Thoracic aorta (tissue), 2 donors: ENCODE data around the gene CEPT1. TPM values are rescaled to one million over a fixed set of nuclear protein-coding genes. Genes with fewer than 3 reads are reported as not detected.
A peak's percentile ranks its signal among the peaks of the same experiment; 100 is the strongest.
"Not testable (repeated sequence)": the region's sequence is repeated elsewhere in the genome, so short reads cannot be mapped to it uniquely, and the experiment has no call there.

ENCODE experiments used
- ATAC-seq: fragments of 150-250 bp; one replicate; pipeline ENCODE4 v1.8.0; 2017; ENCODE audit warnings: low read depth; ENCODE audit not compliant: insufficient number of reproducible peaks, low FRiP score
- DNase-seq: peaks from one replicate; pipeline ENCODE4 v3.0.0-alpha.2; 2020; ENCODE audit warnings: low spot score
- H3K27ac ChIP-seq, 2 donors: fragments of 200-600 bp; sonication (generic); 1 replicate in 1 of 2; 2 replicates in 1 of 2; pipeline ENCODE4 v1.5.1; 2016; ENCODE audit warnings: mild to moderate bottlenecking in 2 of 2, moderate library complexity in 2 of 2
- H3K27me3 ChIP-seq: fragments of 200-600 bp; sonication (generic); replicated peaks from 2 replicates; pipeline ENCODE4 v1.6.0; 2016; ENCODE audit warnings: mild to moderate bottlenecking; ENCODE audit not compliant: insufficient read depth
- H3K36me3 ChIP-seq: fragments of 200-600 bp; sonication (generic); one replicate; pipeline ENCODE4 v1.5.1; 2016
- H3K4me1 ChIP-seq, 2 donors: fragments of 200-600 bp; sonication (generic); 1 replicate in 1 of 2; 2 replicates in 1 of 2; pipeline versions ENCODE4 v1.5.1 to v1.6.0; 2016; ENCODE audit warnings: low read depth in 2 of 2, mild to moderate bottlenecking in 1 of 2; ENCODE audit not compliant: control insufficient read depth in 1 of 2
- H3K4me3 ChIP-seq: fragments of 200-600 bp; sonication (generic); 2 replicates; pipeline ENCODE4 v1.5.1; 2016; ENCODE audit warnings: mild to moderate bottlenecking
- H3K9me3 ChIP-seq: fragments of 200-600 bp; sonication (generic); 2 replicates; pipeline ENCODE4 v1.5.1; 2016
- total RNA-seq, 2 donors: library from RNA; depleted of rRNA; stranded (reverse); fragments of >200 nt; gene quantifications; one replicate each; pipeline versions ENCODE4 v1.1.0 to v1.2.3, GENCODE V29; 2016
- TF ChIP-seq, protein P1 (sequence below): fragments of 200-600 bp; sonication (generic); IDR thresholded peaks from one replicate; pipeline ENCODE4 v1.5.1; 2019; ENCODE audit warnings: antibody characterized with exemption

The CEPT1 gene
- total RNA-seq, result 10 to 100 TPM; 31.0 to 33.5 TPM

DNA sequence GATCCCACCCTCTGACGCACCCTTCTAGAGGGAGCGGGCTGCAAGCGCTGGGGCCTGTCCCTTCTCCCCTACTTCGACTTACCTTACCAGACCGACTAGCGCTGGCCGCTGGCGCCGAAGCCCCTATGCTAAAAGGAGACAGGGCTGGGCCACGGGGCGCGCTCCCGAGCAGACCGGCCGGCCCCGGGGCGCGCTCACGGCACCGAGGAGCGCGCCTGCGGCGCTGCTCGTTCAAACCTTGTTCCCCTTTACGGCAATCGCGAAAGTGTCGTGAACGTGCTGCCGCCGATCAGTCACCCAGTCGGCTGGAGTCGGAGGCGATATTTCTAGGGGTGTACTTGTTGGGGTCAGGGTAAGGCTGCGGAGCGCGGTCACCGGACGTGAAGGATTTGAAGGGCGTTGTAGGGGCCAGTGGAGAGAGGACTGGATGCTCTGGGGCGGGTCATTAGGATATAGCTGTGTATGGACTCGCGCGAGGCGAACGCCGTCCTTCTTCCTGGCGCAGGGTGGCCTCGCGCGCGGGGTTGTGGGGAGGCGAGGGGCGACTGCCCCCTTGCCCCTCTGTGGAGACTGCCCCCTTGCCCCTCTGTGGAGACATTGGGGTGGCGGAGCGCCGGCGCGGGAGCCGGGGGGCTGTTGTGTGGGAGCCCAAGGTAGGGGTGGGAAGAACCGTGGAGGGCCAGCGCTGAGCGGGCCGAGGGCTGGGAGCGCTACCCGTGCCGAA, at the start of gene CEPT1, which contains the start of gene DRAM2:
CEPT1 (plus strand) TSS at position 268 of the 724 bp plus-strand sequence. CDS start 7,492 bp downstream, outside the sequence.
DRAM2 (minus strand) TSS at position 138 of the 724 bp plus-strand sequence. CDS start 8,539 bp downstream, outside the sequence.
- H3K27me3 ChIP-seq, result no peaks in the 10 kb centered on the region
- peak; percentile 92 for DNase-seq

DNA sequence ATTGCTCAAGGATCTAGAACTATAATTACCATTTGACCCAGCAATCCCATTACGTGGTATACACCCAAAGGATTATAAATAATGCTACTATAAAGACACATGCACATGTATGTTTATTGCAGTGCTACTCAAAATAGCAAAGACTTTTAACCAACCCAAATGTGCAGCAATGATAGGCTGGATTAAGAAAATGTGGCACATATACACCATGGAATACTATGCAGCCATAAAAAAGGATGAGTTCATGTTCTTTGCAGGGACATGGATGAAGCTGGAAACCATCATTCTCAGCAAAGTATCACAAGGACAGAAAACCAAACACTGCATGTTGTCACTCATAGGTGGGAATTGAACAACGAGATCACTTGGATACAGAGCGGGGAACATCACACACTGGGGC, 44.6 kb upstream of the CEPT1 start:
- not testable (repeated sequence) for H3K27me3 ChIP-seq, DNase-seq, H3K4me1 ChIP-seq, H3K27ac ChIP-seq, H3K4me3 ChIP-seq, H3K9me3 ChIP-seq, ATAC-seq, H3K36me3 ChIP-seq

More for the DNA sequence above, at the start of gene CEPT1, which contains the start of gene DRAM2:
- TF ChIP-seq, protein P1, sequence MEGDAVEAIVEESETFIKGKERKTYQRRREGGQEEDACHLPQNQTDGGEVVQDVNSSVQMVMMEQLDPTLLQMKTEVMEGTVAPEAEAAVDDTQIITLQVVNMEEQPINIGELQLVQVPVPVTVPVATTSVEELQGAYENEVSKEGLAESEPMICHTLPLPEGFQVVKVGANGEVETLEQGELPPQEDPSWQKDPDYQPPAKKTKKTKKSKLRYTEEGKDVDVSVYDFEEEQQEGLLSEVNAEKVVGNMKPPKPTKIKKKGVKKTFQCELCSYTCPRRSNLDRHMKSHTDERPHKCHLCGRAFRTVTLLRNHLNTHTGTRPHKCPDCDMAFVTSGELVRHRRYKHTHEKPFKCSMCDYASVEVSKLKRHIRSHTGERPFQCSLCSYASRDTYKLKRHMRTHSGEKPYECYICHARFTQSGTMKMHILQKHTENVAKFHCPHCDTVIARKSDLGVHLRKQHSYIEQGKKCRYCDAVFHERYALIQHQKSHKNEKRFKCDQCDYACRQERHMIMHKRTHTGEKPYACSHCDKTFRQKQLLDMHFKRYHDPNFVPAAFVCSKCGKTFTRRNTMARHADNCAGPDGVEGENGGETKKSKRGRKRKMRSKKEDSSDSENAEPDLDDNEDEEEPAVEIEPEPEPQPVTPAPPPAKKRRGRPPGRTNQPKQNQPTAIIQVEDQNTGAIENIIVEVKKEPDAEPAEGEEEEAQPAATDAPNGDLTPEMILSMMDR, result no peak
- Histone ChIP-seq H3K9me3 (no peaks in the 10 kb centered on the region), H3K36me3 (peaks cover 3% of the 10 kb centered on the region), H3K27ac (peak within 1 kb of the TSS; percentile 87 to 88), H3K4me3 (peak within 1 kb of the TSS; percentile 94), H3K4me1 (peaks cover 23 to 26% of the 10 kb centered on the region in 2 donors)
- peak; percentile 91 for ATAC-seq

DNA sequence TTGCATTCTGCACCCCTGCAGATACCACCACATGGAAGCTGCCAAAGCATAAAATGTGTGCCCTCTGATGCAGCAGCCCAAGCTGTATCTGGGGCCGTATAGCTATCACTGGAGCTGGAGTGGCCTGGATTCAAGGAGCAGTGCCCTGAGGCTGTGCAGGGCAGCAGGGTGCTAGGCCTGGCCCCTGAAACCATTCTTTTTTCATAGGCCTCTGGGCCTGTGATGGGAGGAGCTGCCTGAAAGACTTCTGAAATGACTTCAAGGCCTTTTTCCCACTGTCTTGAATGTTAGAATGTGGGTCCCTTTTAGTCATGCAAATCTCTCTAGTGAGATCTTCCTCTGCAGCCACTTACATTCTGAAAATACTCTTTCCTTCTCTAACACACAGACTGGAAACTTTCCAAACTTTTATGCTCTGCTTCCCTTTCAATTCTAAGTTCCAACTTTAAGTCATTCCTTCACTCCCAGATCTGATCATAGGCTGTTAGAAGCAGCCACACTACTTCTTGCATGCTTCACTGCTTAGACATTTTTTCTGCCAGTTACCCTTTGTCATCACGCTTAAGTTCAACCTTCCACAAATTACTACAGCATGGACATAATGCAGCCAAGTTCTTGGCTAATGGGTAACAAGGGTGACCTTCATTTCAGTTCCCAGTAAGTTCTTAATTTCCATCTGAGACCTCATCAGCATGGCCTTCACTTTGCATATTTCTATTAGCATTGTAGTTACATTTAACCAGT, 42.5 kb upstream of the CEPT1 start:
- DNase-seq (no peak), ATAC-seq (no peak)
- Histone ChIP-seq H3K36me3 (no peaks in the 10 kb centered on the region), H3K4me1 (no peaks in the 10 kb centered on the region), H3K27me3 (no peaks in the 10 kb centered on the region), H3K27ac (no peak overlapping the region), H3K4me3 (no peak overlapping the region), H3K9me3 (no peaks in the 10 kb centered on the region)
- TF ChIP-seq, protein P1, result no peak

DNA sequence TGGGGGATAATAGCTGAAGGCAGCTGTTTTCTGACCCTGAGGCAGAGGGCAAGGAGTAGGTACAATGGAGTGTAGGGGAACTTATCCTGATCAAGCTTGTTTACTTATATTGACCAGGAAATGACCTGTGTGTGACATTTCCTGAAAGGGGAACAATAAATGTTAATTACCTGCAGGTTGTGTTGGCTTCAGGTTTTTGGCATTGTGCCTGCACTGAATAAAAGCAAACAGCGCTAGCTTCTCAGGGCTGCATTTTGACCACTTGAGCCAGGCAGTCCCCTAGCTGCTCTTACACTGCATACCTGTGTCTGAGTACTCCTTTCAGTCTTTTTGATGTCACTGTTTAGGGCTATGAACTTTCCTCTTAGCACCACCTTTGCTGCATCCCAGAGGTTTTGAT, 40.7 kb upstream of the CEPT1 start:
- ATAC-seq (no peak), DNase-seq (no peak)
- no peaks in the 10 kb centered on the region for H3K4me1 ChIP-seq
- no peaks in the 10 kb centered on the region for H3K9me3 ChIP-seq
- H3K27ac ChIP-seq, result no peak overlapping the region
- H3K27me3 ChIP-seq, result no peaks in the 10 kb centered on the region
- H3K4me3 ChIP-seq, result no peak overlapping the region
- no peaks in the 10 kb centered on the region for H3K36me3 ChIP-seq
- TF ChIP-seq, protein P1, result no peak

DNA sequence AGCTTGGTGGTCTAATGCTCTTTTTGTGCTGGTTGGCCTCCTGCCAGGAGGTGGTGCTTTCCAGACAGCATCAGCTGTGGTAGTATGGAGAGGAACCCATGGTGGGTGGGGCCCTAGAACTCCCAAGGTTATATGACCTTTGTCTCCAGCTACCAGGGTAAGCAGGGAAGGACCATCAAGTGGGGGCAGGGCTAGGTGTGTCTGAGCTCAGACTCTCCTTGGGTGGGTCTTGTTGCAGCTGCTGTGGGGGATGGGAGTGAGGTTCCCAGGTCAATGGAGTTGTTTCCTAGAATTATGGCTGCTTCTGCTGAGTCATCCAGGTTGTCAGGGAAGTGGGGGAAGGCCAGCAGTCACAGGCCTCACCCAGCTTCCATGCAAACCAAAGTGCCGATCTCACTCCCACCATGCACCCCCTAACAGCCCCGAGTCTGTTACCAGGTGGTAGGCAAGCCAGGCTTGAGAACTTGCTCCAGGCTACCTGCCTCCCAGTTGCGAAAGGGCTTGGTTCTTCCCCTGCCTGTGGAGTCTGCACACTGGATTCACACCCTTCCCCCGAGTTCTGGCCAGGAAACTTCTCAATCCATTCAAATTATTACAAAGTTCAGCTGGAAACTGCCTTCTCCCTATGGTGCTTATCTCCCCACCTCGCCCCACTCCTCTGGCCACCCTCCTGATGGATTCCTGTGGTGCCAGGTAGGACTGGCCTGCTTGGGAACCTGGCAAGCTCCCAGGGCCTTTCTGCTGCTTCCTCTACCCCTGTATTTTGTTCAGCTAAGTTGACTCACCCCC, 38.0 kb upstream of the CEPT1 start:
- Histone ChIP-seq H3K9me3 (no peaks in the 10 kb centered on the region), H3K27ac (no peak overlapping the region), H3K4me3 (no peak overlapping the region), H3K4me1 (no peaks in the 10 kb centered on the region), H3K36me3 (no peaks in the 10 kb centered on the region), H3K27me3 (no peaks in the 10 kb centered on the region)
- DNase-seq (no peak), ATAC-seq (no peak)
- TF ChIP-seq, protein P1, result no peak
